Measurements from ENCODE around the gene COL16A1. TPM values are rescaled to one million over a fixed set of nuclear protein-coding genes. Genes with fewer than 3 reads are reported as not detected.

The COL16A1 gene
- total RNA-seq, 1 donor from 2014 or later, result 0.79 TPM

- DNase-seq (ENCODE audit: low read depth in 2 of 2), result peak in 1 of 2 donors; percentile 16
Observed at GRCh38 chr1:31666263-31666963, 37.4 kb downstream of the COL16A1 start.

GRCh38 chr1:31665234-31665878 lies 38.5 kb downstream of the COL16A1 start:
- DNase-seq (ENCODE audit: low read depth in 2 of 2), result no peak

GRCh38 chr1:31664528-31664927 lies 39.3 kb downstream of the COL16A1 start:
- no peak for DNase-seq (ENCODE audit: low read depth in 2 of 2)

- peak; percentile 45 to 62 for DNase-seq (ENCODE audit: low read depth in 2 of 2)
Observed at GRCh38 chr1:31663622-31664452, 40.0 kb downstream of the COL16A1 start.

GRCh38 chr1:31662463-31662862 lies 41.4 kb downstream of the COL16A1 start:
- DNase-seq (ENCODE audit: low read depth in 2 of 2), result no peak

- no peak for DNase-seq (ENCODE audit: low read depth in 2 of 2)
Observed at GRCh38 chr1:31661856-31662255, 42.0 kb downstream of the COL16A1 start.

- DNase-seq (ENCODE audit: low read depth in 2 of 2), result no peak
Observed at GRCh38 chr1:31660871-31661455, 42.9 kb downstream of the COL16A1 start.

GRCh38 chr1:31659889-31660288 lies 43.9 kb downstream of the COL16A1 start:
- DNase-seq (ENCODE audit: low read depth in 2 of 2), result no peak

GRCh38 chr1:31658721-31659120 lies 45.1 kb downstream of the COL16A1 start:
- peak in 1 of 2 donors; percentile 31 for DNase-seq (ENCODE audit: low read depth in 2 of 2)

GRCh38 chr1:31657972-31658510 lies 45.8 kb downstream of the COL16A1 start:
- DNase-seq (ENCODE audit: low read depth in 2 of 2), result no peak

- no peak for DNase-seq (ENCODE audit: low read depth in 2 of 2)
Observed at GRCh38 chr1:31657020-31657804, 46.6 kb downstream of the COL16A1 start.

- no peak for DNase-seq (ENCODE audit: low read depth in 2 of 2)
Observed at GRCh38 chr1:31655756-31656155, 48.1 kb downstream of the COL16A1 start.

GRCh38 chr1:31655104-31655503 lies 48.7 kb downstream of the COL16A1 start:
- DNase-seq (ENCODE audit: low read depth in 2 of 2), result no peak

GRCh38 chr1:31654474-31654776 lies 49.4 kb downstream of the COL16A1 start:
- DNase-seq (ENCODE audit: low read depth in 2 of 2), result no peak

- DNase-seq (ENCODE audit: low read depth in 2 of 2), result no peak
Observed at GRCh38 chr1:31653717-31654473, 49.9 kb downstream of the COL16A1 start.

GRCh38 chr1:31652891-31653499 lies 50.8 kb downstream of the COL16A1 start:
- no peak for DNase-seq (ENCODE audit: low read depth in 2 of 2)

- no peak for DNase-seq (ENCODE audit: low read depth in 2 of 2)
Observed at GRCh38 chr1:31651766-31652165, 52.1 kb downstream of the COL16A1 start.

GRCh38 chr1:31651089-31651420 lies 52.8 kb downstream of the COL16A1 start:
- DNase-seq (ENCODE audit: low read depth in 2 of 2), result peak in 1 of 2 donors; percentile 12

GRCh38 chr1:31650161-31651088 lies 53.4 kb downstream of the COL16A1 start:
- DNase-seq (ENCODE audit: low read depth in 2 of 2), result no peak

All from lung microvascular endothelial cell (primary cell).